Progenitor cell of endocrine pancreas (in vitro differentiated cells): ENCODE results near the gene C11orf86. TPM values are rescaled to one million over a fixed set of nuclear protein-coding genes. Genes with fewer than 3 reads are reported as not detected.
A peak's percentile ranks its signal among the peaks of the same experiment; 100 is the strongest.
"Not testable (repeated sequence)": the region's sequence is repeated elsewhere in the genome, so short reads cannot be mapped to it uniquely, and the experiment has no call there.

Experiments used
- DNase-seq: peaks from one replicate; pipeline ENCODE4 v3.0.0; 2021; ENCODE audit warnings: low spot score; ENCODE audit not compliant: unreplicated experiment
- H3K27ac Mint-ChIP-seq: 2 replicates; pipeline ENCODE4 v1.8.0; 2021; ENCODE audit warnings: mild to moderate bottlenecking, moderate library complexity, mixed read lengths
- H3K27me3 Mint-ChIP-seq: 2 replicates; pipeline ENCODE4 v1.8.0; 2021; ENCODE audit warnings: mixed read lengths
- H3K36me3 Mint-ChIP-seq: 2 replicates; pipeline ENCODE4 v1.8.0; 2022; ENCODE audit warnings: mixed read lengths; ENCODE audit not compliant: insufficient read depth
- H3K4me1 Mint-ChIP-seq: 2 replicates; pipeline ENCODE4 v1.8.0; 2021; ENCODE audit warnings: low read depth, mixed read lengths
- H3K4me3 Mint-ChIP-seq: 2 replicates; pipeline ENCODE4 v1.8.0; 2021; ENCODE audit warnings: low read depth, mild to moderate bottlenecking, moderate library complexity, mixed read lengths
- H3K9me3 Mint-ChIP-seq: 2 replicates; pipeline ENCODE4 v1.8.0; 2021; ENCODE audit warnings: low read depth, mixed read lengths
- total RNA-seq: library from RNA; stranded (reverse); gene quantifications from 2 replicates; pipeline ENCODE4 v1.2.1, GENCODE V29; 2021
- TF ChIP-seq, protein P1 (sequence below): fragments of 200-600 bp; sonication (generic); IDR thresholded peaks from one replicate; pipeline ENCODE4 v1.5.0; 2021; ENCODE audit warnings: antibody characterized with exemption, mild to moderate bottlenecking; ENCODE audit not compliant: unreplicated experiment

C11orf86 gene
- total RNA-seq, 1 donor from 2014 or later: not detected

DNA sequence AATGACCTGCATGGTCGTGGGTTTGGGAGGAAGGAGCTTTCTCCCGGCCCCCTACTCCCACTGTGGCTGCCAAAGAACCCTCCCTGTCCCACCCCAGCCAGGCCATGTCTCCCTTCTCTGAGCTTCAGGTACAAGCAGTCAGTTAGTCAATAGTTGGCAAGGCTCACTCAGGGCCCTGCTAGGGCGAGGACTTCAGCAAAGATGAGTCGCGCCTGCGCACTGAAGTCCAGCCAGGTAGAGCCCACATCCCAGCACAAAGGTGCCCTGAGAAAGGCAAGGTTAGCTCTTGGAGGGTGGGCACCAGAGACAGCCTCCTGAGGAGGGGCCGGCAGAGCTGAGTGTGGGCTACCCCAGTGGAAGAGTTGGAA lies 11.1 kb downstream of the C11orf86 start:
- peak overlapping the region; percentile 16 for H3K27ac Mint-ChIP-seq
- DNase-seq: no peak
- H3K27me3 Mint-ChIP-seq: peaks cover 12% of the 10 kb centered on the region
- no peaks in the 10 kb centered on the region for H3K4me1 Mint-ChIP-seq
- H3K36me3 Mint-ChIP-seq: no peaks in the 10 kb centered on the region
- no peaks in the 10 kb centered on the region for H3K9me3 Mint-ChIP-seq
- TF ChIP-seq, protein P1, sequence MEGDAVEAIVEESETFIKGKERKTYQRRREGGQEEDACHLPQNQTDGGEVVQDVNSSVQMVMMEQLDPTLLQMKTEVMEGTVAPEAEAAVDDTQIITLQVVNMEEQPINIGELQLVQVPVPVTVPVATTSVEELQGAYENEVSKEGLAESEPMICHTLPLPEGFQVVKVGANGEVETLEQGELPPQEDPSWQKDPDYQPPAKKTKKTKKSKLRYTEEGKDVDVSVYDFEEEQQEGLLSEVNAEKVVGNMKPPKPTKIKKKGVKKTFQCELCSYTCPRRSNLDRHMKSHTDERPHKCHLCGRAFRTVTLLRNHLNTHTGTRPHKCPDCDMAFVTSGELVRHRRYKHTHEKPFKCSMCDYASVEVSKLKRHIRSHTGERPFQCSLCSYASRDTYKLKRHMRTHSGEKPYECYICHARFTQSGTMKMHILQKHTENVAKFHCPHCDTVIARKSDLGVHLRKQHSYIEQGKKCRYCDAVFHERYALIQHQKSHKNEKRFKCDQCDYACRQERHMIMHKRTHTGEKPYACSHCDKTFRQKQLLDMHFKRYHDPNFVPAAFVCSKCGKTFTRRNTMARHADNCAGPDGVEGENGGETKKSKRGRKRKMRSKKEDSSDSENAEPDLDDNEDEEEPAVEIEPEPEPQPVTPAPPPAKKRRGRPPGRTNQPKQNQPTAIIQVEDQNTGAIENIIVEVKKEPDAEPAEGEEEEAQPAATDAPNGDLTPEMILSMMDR: no peak
- H3K4me3 Mint-ChIP-seq: no peak overlapping the region

DNA sequence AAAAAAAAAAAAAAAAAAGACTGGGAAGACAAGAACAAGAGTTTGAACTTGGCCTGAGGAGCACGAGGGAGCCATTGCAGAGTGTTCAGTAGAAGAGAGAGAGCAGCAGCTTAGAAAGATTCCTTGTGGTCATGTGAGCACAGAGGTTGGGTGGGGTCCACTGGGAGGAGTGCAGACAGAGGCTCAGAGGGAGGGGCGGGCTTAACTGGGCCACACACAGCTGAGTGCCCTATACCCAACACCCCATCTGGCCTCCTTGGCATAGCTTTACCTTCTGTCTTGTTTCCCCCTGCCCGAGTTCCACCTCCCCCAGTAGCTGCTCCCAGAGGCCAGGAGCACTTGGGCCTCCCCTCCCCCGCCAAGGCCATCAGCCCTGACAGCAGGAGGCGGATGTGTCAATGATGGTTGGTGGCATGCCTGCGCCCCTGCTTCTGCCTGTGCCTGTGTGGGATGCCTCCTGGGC lies 12.1 kb downstream of the C11orf86 start:
- Mint-ChIP-seq H3K27ac (no peak overlapping the region), H3K9me3 (no peaks in the 10 kb centered on the region), H3K4me3 (no peak overlapping the region), H3K36me3 (no peaks in the 10 kb centered on the region), H3K27me3 (peaks cover 12% of the 10 kb centered on the region), H3K4me1 (no peaks in the 10 kb centered on the region)
- TF ChIP-seq, protein P1: no peak
- no peak for DNase-seq

DNA sequence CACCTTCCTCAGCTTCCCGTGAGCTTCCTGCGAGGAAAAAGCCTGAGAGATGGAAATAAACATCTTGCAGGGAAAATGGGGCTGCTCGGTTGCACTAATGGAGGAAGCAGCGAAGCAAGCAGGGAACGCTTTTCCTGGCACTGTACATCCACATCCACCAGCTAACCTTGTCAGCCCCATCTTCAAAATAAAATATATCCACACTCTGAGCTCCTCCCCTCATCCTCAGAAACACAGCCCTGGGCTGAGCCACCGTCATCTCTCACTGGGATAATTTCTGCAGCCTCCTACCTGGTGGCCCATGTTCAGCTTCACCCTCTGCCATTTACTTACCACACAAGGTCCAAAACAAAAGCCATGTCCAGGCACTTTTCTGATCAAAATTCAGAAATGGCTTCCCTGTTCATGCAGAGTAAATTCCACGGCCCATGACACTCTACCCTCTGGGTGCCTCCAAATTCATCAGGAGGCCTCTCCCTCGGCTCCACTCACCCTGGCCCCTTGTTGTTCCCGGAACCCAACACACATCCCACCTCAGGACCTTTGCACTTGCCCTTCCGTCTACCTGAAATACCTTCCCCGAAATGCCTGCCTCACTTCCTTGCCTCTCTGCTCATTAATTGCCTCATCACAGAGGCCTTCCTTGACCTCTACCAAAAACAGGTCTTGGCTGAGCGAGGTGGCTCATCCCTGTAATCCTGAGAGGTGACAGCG lies 13.0 kb downstream of the C11orf86 start:
- no peaks in the 10 kb centered on the region for H3K36me3 Mint-ChIP-seq
- no peak overlapping the region for H3K4me3 Mint-ChIP-seq
- no peaks in the 10 kb centered on the region for H3K9me3 Mint-ChIP-seq
- no peaks in the 10 kb centered on the region for H3K4me1 Mint-ChIP-seq
- no peak for DNase-seq
- H3K27ac Mint-ChIP-seq: peak overlapping the region; percentile 15
- TF ChIP-seq, protein P1: no peak
- H3K27me3 Mint-ChIP-seq: peaks cover 8% of the 10 kb centered on the region

DNA sequence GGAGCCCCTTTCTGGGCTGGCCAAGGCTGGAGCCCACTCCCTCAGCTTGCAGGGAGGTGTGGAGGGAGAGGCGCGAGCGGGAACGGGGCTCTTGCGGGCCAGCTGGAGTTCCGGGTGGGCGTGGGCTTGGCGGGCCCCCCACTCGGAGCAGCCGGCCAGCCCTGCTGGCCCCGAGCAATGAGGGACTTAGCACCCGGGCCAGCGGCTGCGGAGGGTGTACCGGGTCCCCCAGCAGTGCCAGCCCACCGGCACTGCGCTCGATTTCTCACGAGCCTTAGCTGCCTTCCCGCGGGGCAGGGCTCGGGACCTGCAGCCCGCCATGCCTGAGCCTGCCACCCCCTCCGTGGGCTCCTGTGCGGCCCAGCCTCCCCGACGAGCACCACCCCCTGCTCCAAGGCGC lies 13.6 kb downstream of the C11orf86 start:
- not testable (repeated sequence) for H3K27me3 Mint-ChIP-seq, H3K4me3 Mint-ChIP-seq, DNase-seq, H3K9me3 Mint-ChIP-seq, H3K27ac Mint-ChIP-seq, H3K4me1 Mint-ChIP-seq, H3K36me3 Mint-ChIP-seq

DNA sequence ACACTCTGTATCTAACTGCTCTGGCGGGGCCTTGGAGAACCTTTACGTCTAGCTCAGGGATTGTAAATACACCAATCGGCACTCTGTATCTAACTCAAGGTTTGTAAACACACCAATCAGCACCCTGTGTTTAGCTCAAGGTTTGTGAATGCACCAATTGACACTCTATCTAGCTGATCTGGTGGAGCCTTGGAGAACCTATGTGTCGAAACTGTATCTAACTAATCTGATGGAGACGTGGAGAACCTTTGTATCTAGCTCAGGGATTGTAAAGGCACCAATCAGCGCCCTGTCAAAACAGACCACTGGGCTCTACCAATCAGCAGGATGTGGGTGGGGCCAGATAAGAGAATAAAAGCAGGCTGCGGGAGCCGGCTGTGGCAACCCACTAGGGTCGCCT lies 14.3 kb downstream of the C11orf86 start:
- H3K4me1 Mint-ChIP-seq, H3K27me3 Mint-ChIP-seq, H3K27ac Mint-ChIP-seq, H3K36me3 Mint-ChIP-seq, H3K4me3 Mint-ChIP-seq, DNase-seq, H3K9me3 Mint-ChIP-seq: not testable (repeated sequence)

DNA sequence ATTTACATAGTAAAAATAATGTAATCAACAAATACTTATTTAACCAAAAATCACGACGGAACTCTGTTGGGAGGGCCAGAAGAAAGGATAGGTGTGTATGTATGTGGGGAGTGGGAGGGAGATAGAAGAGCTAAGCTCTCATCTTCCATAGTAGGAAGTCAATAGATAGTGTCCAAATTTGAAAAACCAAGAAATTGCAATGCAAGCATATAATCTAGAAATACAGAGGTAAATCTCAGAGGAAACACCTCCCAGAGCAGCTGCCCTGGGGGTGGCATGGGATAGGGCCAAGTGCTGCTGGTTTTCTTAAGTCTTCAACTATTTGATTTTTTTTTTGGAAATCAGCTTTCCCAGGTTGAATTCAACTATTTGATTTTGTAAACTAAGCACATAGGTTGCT lies 16.9 kb downstream of the C11orf86 start:
- H3K9me3 Mint-ChIP-seq: no peaks in the 10 kb centered on the region
- peaks cover 3% of the 10 kb centered on the region for H3K4me1 Mint-ChIP-seq
- DNase-seq: no peak
- peaks cover 5% of the 10 kb centered on the region for H3K27me3 Mint-ChIP-seq
- H3K27ac Mint-ChIP-seq: no peak overlapping the region
- no peak overlapping the region for H3K4me3 Mint-ChIP-seq
- H3K36me3 Mint-ChIP-seq: no peaks in the 10 kb centered on the region
- TF ChIP-seq, protein P1: no peak
